Measurements from ENCODE around the gene OR4D1. TPM values are rescaled to one million over a fixed set of nuclear protein-coding genes. Genes with fewer than 3 reads are reported as not detected.

The OR4D1 gene
- total RNA-seq, 1 experiment from 2014 or later: not detected

DNA sequence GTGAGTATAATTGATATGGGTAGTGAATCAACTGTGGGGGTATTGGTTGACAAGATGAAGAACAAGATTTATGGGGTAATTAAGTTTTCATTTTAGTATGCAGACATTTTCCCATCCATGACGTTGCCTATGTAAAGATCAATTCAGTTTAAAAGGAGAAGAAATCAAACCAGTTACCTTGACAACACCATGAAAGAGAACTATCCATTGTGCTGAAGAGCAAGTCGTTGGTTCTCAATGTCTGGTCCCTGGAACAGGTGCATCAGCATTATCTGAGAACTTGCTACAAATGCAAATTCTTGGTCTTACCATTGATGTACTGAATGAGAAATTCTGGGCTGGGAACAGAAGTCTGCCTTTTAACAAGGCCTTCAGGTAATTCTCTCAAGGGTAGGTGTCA lies 17.8 kb downstream of the OR4D1 start:
- Histone ChIP-seq H3K27me3 (replicated peaks; ENCODE audit: insufficient read depth, low read depth, low read length, poor library complexity) (peaks cover 98% of the 10 kb centered on the region), H3K36me3 (ENCODE audit: insufficient read depth, low read length, poor library complexity, severe bottlenecking) (no peaks in the 10 kb centered on the region), H3K9me3 (ENCODE audit: low read depth, low read length, poor library complexity, severe bottlenecking) (no peaks in the 10 kb centered on the region), H3K4me1 (ENCODE audit: insufficient read depth, low read length, poor library complexity, severe bottlenecking) (no peaks in the 10 kb centered on the region), H3K27ac (ENCODE audit: low read depth, low read length, poor library complexity, severe bottlenecking) (no peak overlapping the region), H3K4me3 (ENCODE audit: low read depth, low read length, poor library complexity, severe bottlenecking) (no peak overlapping the region)
- intact Hi-C loops (cut with micrococcal nuclease; ENCODE audit: unreplicated experiment): no loop called here
- BruUV-seq (replicated peaks): no TSS peak
- CTCF ChIA-PET: no interaction called here
- POLR2A ChIA-PET (ENCODE audit: low non-redundant PET): no interaction called here
- TF ChIP-seq EZH2 (IDR thresholded peaks at IDR 0.05; ENCODE audit: borderline replicate concordance, low read depth, low read length, poor library complexity, severe bottlenecking): no peak
- TF ChIP-seq CTCF (conservative IDR thresholded peaks at IDR 0.05; ENCODE audit: low read depth, low read length): no peak
- DNase-seq (ENCODE audit: low spot score): no peak

DNA sequence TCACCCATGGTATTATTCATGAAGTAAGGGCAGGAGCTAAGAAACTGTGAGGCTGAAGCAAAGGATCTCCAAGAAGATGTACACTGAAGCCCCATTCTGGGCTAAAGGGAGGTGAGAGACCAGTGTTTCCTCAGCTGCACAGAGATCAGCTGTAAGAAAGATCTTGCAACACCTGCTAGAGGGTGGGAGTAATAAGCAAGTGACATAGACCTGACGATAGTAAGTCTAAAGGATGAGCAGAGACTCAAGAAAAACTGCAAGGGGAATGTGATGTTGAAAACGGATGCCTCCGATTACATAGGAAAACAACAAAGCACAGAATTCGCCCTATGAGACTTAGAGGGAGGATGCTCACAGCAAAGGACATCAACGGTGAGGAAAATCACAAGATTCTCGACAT lies 18.5 kb downstream of the OR4D1 start, which contains the start of gene OR4D2:
OR4D2 (plus strand) TSS at position 301 of the 400 bp plus-strand sequence. CDS start 2,674 bp downstream, outside the sequence.
- Histone ChIP-seq H3K4me3 (ENCODE audit: low read depth, low read length, poor library complexity, severe bottlenecking) (no peak within 1 kb of the TSS), H3K36me3 (ENCODE audit: insufficient read depth, low read length, poor library complexity, severe bottlenecking) (no peaks in the 10 kb centered on the region), H3K27me3 (replicated peaks; ENCODE audit: insufficient read depth, low read depth, low read length, poor library complexity) (peaks cover 98% of the 10 kb centered on the region), H3K9me3 (ENCODE audit: low read depth, low read length, poor library complexity, severe bottlenecking) (no peaks in the 10 kb centered on the region), H3K27ac (ENCODE audit: low read depth, low read length, poor library complexity, severe bottlenecking) (no peak within 1 kb of the TSS), H3K4me1 (ENCODE audit: insufficient read depth, low read length, poor library complexity, severe bottlenecking) (no peaks in the 10 kb centered on the region)
- intact Hi-C loops (cut with micrococcal nuclease; ENCODE audit: unreplicated experiment): no loop called here
- no peak for TF ChIP-seq EZH2 (IDR thresholded peaks at IDR 0.05; ENCODE audit: borderline replicate concordance, low read depth, low read length, poor library complexity, severe bottlenecking)
- TF ChIP-seq CTCF (conservative IDR thresholded peaks at IDR 0.05; ENCODE audit: low read depth, low read length): no peak
- CTCF ChIA-PET: no interaction called here
- no peak for DNase-seq (ENCODE audit: low spot score)
- no TSS peak for BruUV-seq (replicated peaks)
- POLR2A ChIA-PET (ENCODE audit: low non-redundant PET): no interaction called here

DNA sequence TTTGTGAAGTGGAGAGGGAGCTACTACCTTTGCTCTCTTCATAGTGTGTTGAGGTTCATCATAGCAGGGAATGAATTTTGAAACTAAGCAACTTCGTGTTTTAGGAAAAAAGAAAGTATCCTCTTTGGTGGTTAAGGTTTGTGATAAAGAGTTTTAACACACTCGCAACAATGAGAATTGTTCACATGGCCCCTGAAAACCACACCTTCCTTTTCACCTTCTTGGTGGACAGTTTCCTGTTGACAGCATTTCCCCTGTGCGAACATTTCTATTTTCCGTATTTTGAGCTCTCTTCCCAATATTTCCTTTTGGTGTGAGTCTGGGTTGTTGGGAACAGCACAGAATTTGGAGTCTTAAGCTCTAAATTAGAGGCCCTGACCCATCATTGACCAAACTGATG lies 22.4 kb downstream of the OR4D1 start:
- ChIA-PET POLR2A (ENCODE audit: low non-redundant PET) (no interaction called here), CTCF (no interaction called here)
- H3K27me3 ChIP-seq (replicated peaks; ENCODE audit: insufficient read depth, low read depth, low read length, poor library complexity): peaks cover 98% of the 10 kb centered on the region
- DNase-seq (ENCODE audit: low spot score): no peak
- H3K9me3 ChIP-seq (ENCODE audit: low read depth, low read length, poor library complexity, severe bottlenecking): no peaks in the 10 kb centered on the region
- TF ChIP-seq EZH2 (IDR thresholded peaks at IDR 0.05; ENCODE audit: borderline replicate concordance, low read depth, low read length, poor library complexity, severe bottlenecking): no peak
- TF ChIP-seq CTCF (conservative IDR thresholded peaks at IDR 0.05; ENCODE audit: low read depth, low read length): no peak
- intact Hi-C loops (cut with micrococcal nuclease; ENCODE audit: unreplicated experiment): loop anchor here (5.0 kb wide), 1 partner anchor 48 kb away; no protein-coding TSS in a partner anchor
- H3K4me3 ChIP-seq (ENCODE audit: low read depth, low read length, poor library complexity, severe bottlenecking): no peak overlapping the region
- H3K27ac ChIP-seq (ENCODE audit: low read depth, low read length, poor library complexity, severe bottlenecking): no peak overlapping the region
- no peaks in the 10 kb centered on the region for H3K4me1 ChIP-seq (ENCODE audit: insufficient read depth, low read length, poor library complexity, severe bottlenecking)
- H3K36me3 ChIP-seq (ENCODE audit: insufficient read depth, low read length, poor library complexity, severe bottlenecking): no peaks in the 10 kb centered on the region
- BruUV-seq (replicated peaks): no TSS peak
